ENCODE data around the gene NRSN1. TPM values are rescaled to one million over a fixed set of nuclear protein-coding genes. Genes with fewer than 3 reads are reported as not detected.
"Not testable (repeated sequence)": the region's sequence is repeated elsewhere in the genome, so short reads cannot be mapped to it uniquely, and the experiment has no call there.

The NRSN1 gene
- total and polyA plus RNA-seq, 3 experiments from 2014 or later: not detected

- H3K4me3 ChIP-seq (ENCODE audit: low read length): no peak overlapping the region
- DNase-seq: no peak
- H3K27me3 Mint-ChIP-seq: peaks cover 0 to 2% of the 10 kb centered on the region in 2 donors
- POLR2A ChIA-PET: no interaction called here
- H3K36me3 ChIP-seq (ENCODE audit: insufficient read depth, low read length): no peaks in the 10 kb centered on the region
- H3K4me3 Mint-ChIP-seq: no peak overlapping the region
- H3K36me3 Mint-ChIP-seq: no peaks in the 10 kb centered on the region
- no peaks in the 10 kb centered on the region for H3K4me1 Mint-ChIP-seq
- no peak overlapping the region for H3K27ac Mint-ChIP-seq
- CTCF ChIA-PET: no interaction called here
- peaks cover 0 to 2% (median 0%) of the 10 kb centered on the region in 5 donors for H3K9me3 Mint-ChIP-seq
- H3K4me1 ChIP-seq (ENCODE audit: insufficient read depth, low read length): no peaks in the 10 kb centered on the region
- no peak overlapping the region for H3K27ac ChIP-seq (ENCODE audit: low read depth, low read length)
- H3K9me3 ChIP-seq (ENCODE audit: low read length): no peaks in the 10 kb centered on the region
- H3K27me3 ChIP-seq (ENCODE audit: insufficient read depth, low read length, poor library complexity, severe bottlenecking): no peaks in the 10 kb centered on the region
Measured at GRCh38 chr6:24117021-24117420, 9.0 kb upstream of the NRSN1 start.

GRCh38 chr6:24122139-24122538 is 3.9 kb upstream of the NRSN1 start:
- H3K4me3 Mint-ChIP-seq: no peak overlapping the region
- Histone ChIP-seq H3K27me3 (ENCODE audit: insufficient read depth, low read length, poor library complexity, severe bottlenecking) (no peaks in the 10 kb centered on the region), H3K36me3 (ENCODE audit: insufficient read depth, low read length) (no peaks in the 10 kb centered on the region), H3K9me3 (ENCODE audit: low read length) (no peaks in the 10 kb centered on the region), H3K27ac (ENCODE audit: low read depth, low read length) (no peak overlapping the region), H3K4me3 (ENCODE audit: low read length) (no peak overlapping the region), H3K4me1 (ENCODE audit: insufficient read depth, low read length) (no peaks in the 10 kb centered on the region)
- no peaks in the 10 kb centered on the region for H3K36me3 Mint-ChIP-seq
- H3K27me3 Mint-ChIP-seq: peaks cover 12 to 24% of the 10 kb centered on the region in 2 donors
- ChIA-PET CTCF (no interaction called here), POLR2A (no interaction called here)
- no peak for DNase-seq
- H3K4me1 Mint-ChIP-seq: peaks cover 2 to 3% (median 2%) of the 10 kb centered on the region in 3 donors
- no peak overlapping the region for H3K27ac Mint-ChIP-seq
- peaks cover 0 to 5% (median 0%) of the 10 kb centered on the region in 5 donors for H3K9me3 Mint-ChIP-seq

DNA sequence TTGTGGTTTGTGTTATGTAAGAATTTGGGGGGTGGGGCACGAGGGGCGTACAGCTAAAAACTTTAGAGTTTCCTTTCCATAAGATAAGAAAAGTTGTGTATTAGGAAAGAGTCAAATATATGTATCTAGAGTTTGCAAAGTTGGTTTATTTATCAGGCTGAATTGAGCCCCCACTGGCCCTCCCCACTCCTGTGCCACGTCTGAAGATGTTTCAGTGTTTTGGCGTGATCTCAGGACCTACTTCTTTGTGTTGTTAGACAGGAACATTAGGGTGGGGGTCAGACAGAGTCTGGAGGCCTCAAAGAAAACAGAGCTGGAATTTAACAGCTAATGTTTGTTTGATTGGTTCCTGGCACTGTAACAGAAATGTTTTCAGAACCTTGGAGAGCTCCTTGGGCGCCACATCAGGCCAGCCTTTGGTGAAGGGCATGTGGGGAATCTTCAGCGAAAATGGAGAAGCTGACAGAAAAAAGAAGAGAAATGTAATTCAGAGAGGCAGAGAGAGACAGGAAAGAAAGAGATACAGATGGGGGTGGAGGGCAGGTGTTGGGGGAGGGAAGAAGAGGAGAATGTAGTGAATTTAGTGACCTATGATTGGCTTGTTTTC is 674 bp downstream of the NRSN1 start:
- Mint-ChIP-seq H3K4me1 (peaks cover 2 to 3% (median 2%) of the 10 kb centered on the region in 3 donors), H3K9me3 (peaks cover 0 to 5% (median 2%) of the 10 kb centered on the region in 5 donors), H3K27me3 (peaks cover 14 to 24% of the 10 kb centered on the region in 2 donors), H3K4me3 (no peak overlapping the region), H3K36me3 (no peaks in the 10 kb centered on the region), H3K27ac (no peak overlapping the region)
- H3K27ac ChIP-seq (ENCODE audit: low read depth, low read length): no peak overlapping the region
- H3K9me3 ChIP-seq (ENCODE audit: low read length): no peaks in the 10 kb centered on the region
- DNase-seq: peak in 1 of 5 donors; percentile 1
- no peaks in the 10 kb centered on the region for H3K27me3 ChIP-seq (ENCODE audit: insufficient read depth, low read length, poor library complexity, severe bottlenecking)
- POLR2A ChIA-PET: no interaction called here
- no peaks in the 10 kb centered on the region for H3K36me3 ChIP-seq (ENCODE audit: insufficient read depth, low read length)
- H3K4me3 ChIP-seq (ENCODE audit: low read length): no peak overlapping the region
- CTCF ChIA-PET: no interaction called here
- H3K4me1 ChIP-seq (ENCODE audit: insufficient read depth, low read length): no peaks in the 10 kb centered on the region

GRCh38 chr6:24127316-24127715 is 1.3 kb downstream of the NRSN1 start:
- ChIA-PET POLR2A (no interaction called here), CTCF (no interaction called here)
- H3K27ac ChIP-seq (ENCODE audit: low read depth, low read length): no peak overlapping the region
- Mint-ChIP-seq H3K36me3 (no peaks in the 10 kb centered on the region), H3K4me1 (peaks cover 2 to 3% (median 2%) of the 10 kb centered on the region in 3 donors), H3K27ac (no peak overlapping the region), H3K27me3 (peaks cover 14 to 27% of the 10 kb centered on the region in 2 donors), H3K4me3 (no peak overlapping the region), H3K9me3 (peaks cover 0 to 5% (median 2%) of the 10 kb centered on the region in 5 donors)
- H3K27me3 ChIP-seq (ENCODE audit: insufficient read depth, low read length, poor library complexity, severe bottlenecking): no peaks in the 10 kb centered on the region
- no peak overlapping the region for H3K4me3 ChIP-seq (ENCODE audit: low read length)
- no peaks in the 10 kb centered on the region for H3K4me1 ChIP-seq (ENCODE audit: insufficient read depth, low read length)
- no peak for DNase-seq
- H3K36me3 ChIP-seq (ENCODE audit: insufficient read depth, low read length): no peaks in the 10 kb centered on the region
- no peaks in the 10 kb centered on the region for H3K9me3 ChIP-seq (ENCODE audit: low read length)

DNA sequence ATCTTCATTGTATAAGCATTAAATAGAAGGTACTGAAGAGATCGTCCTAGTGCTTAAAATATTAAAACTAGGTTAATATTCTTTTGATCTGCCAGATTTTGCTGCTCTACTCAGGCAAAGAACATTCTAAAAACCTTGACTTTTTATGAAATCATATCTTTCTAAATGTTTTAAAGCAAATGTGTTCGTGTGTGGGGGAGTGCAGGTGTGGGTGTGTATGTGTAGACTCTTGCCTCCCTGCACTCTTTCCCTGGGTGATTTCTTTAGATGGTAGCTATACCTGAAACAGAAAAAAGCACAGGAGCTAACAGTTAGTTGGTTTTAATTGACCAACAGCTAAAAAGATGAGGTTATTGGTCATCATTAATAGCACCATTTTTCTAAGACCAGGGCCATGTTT is 5.7 kb downstream of the NRSN1 start:
- H3K4me3 Mint-ChIP-seq: no peak overlapping the region
- H3K27ac Mint-ChIP-seq: no peak overlapping the region
- Histone ChIP-seq H3K27ac (ENCODE audit: low read depth, low read length) (no peak overlapping the region), H3K36me3 (ENCODE audit: insufficient read depth, low read length) (no peaks in the 10 kb centered on the region), H3K27me3 (ENCODE audit: insufficient read depth, low read length, poor library complexity, severe bottlenecking) (no peaks in the 10 kb centered on the region), H3K4me3 (ENCODE audit: low read length) (no peak overlapping the region), H3K4me1 (ENCODE audit: insufficient read depth, low read length) (no peaks in the 10 kb centered on the region), H3K9me3 (ENCODE audit: low read length) (no peaks in the 10 kb centered on the region)
- H3K27me3 Mint-ChIP-seq: peaks cover 4 to 12% of the 10 kb centered on the region in 2 donors
- peaks cover 0 to 4% (median 0%) of the 10 kb centered on the region in 5 donors for H3K9me3 Mint-ChIP-seq
- H3K36me3 Mint-ChIP-seq: no peaks in the 10 kb centered on the region
- ChIA-PET POLR2A (no interaction called here), CTCF (no interaction called here)
- no peak for DNase-seq
- no peaks in the 10 kb centered on the region for H3K4me1 Mint-ChIP-seq

- Histone ChIP-seq H3K4me1 (ENCODE audit: insufficient read depth, low read length) (no peaks in the 10 kb centered on the region), H3K4me3 (ENCODE audit: low read length) (no peak overlapping the region), H3K36me3 (ENCODE audit: insufficient read depth, low read length) (no peaks in the 10 kb centered on the region), H3K9me3 (ENCODE audit: low read length) (no peaks in the 10 kb centered on the region), H3K27ac (ENCODE audit: low read depth, low read length) (no peak overlapping the region), H3K27me3 (ENCODE audit: insufficient read depth, low read length, poor library complexity, severe bottlenecking) (no peaks in the 10 kb centered on the region)
- ChIA-PET CTCF (no interaction called here), POLR2A (no interaction called here)
- no peak for DNase-seq
- Mint-ChIP-seq H3K4me3 (no peak overlapping the region), H3K4me1 (no peaks in the 10 kb centered on the region), H3K9me3 (peaks cover 0 to 4% (median 0%) of the 10 kb centered on the region in 5 donors), H3K36me3 (no peaks in the 10 kb centered on the region), H3K27ac (no peak overlapping the region), H3K27me3 (peaks cover 0 to 3% of the 10 kb centered on the region in 2 donors)
Measured at GRCh38 chr6:24139080-24139479, 13.1 kb downstream of the NRSN1 start.

- DNase-seq: no peak
- no peaks in the 10 kb centered on the region for H3K9me3 ChIP-seq (ENCODE audit: low read length)
- H3K9me3 Mint-ChIP-seq: peaks cover 0 to 4% (median 0%) of the 10 kb centered on the region in 5 donors
- ChIA-PET CTCF (no interaction called here), POLR2A (no interaction called here)
- H3K27ac Mint-ChIP-seq: no peak overlapping the region
- H3K27me3 ChIP-seq (ENCODE audit: insufficient read depth, low read length, poor library complexity, severe bottlenecking): no peaks in the 10 kb centered on the region
- no peaks in the 10 kb centered on the region for H3K4me1 Mint-ChIP-seq
- H3K36me3 Mint-ChIP-seq: no peaks in the 10 kb centered on the region
- no peaks in the 10 kb centered on the region for H3K36me3 ChIP-seq (ENCODE audit: insufficient read depth, low read length)
- H3K4me3 ChIP-seq (ENCODE audit: low read length): no peak overlapping the region
- no peak overlapping the region for H3K4me3 Mint-ChIP-seq
- H3K27ac ChIP-seq (ENCODE audit: low read depth, low read length): no peak overlapping the region
- H3K4me1 ChIP-seq (ENCODE audit: insufficient read depth, low read length): no peaks in the 10 kb centered on the region
- H3K27me3 Mint-ChIP-seq: peaks cover 0 to 1% of the 10 kb centered on the region in 2 donors
Measured at GRCh38 chr6:24139639-24140038, 13.6 kb downstream of the NRSN1 start.

GRCh38 chr6:24140591-24140990 is 14.6 kb downstream of the NRSN1 start:
- ChIA-PET CTCF (no interaction called here), POLR2A (no interaction called here)
- no peak overlapping the region for H3K27ac ChIP-seq (ENCODE audit: low read depth, low read length)
- peaks cover 0 to 4% (median 0%) of the 10 kb centered on the region in 5 donors for H3K9me3 Mint-ChIP-seq
- no peak for DNase-seq
- H3K27me3 ChIP-seq (ENCODE audit: insufficient read depth, low read length, poor library complexity, severe bottlenecking): no peaks in the 10 kb centered on the region
- no peak overlapping the region for H3K4me3 Mint-ChIP-seq
- no peaks in the 10 kb centered on the region for H3K36me3 Mint-ChIP-seq
- H3K4me1 ChIP-seq (ENCODE audit: insufficient read depth, low read length): no peaks in the 10 kb centered on the region
- H3K9me3 ChIP-seq (ENCODE audit: low read length): no peaks in the 10 kb centered on the region
- H3K36me3 ChIP-seq (ENCODE audit: insufficient read depth, low read length): no peaks in the 10 kb centered on the region
- H3K4me1 Mint-ChIP-seq: no peaks in the 10 kb centered on the region
- no peaks in the 10 kb centered on the region for H3K27me3 Mint-ChIP-seq
- no peak overlapping the region for H3K27ac Mint-ChIP-seq
- no peak overlapping the region for H3K4me3 ChIP-seq (ENCODE audit: low read length)

DNA sequence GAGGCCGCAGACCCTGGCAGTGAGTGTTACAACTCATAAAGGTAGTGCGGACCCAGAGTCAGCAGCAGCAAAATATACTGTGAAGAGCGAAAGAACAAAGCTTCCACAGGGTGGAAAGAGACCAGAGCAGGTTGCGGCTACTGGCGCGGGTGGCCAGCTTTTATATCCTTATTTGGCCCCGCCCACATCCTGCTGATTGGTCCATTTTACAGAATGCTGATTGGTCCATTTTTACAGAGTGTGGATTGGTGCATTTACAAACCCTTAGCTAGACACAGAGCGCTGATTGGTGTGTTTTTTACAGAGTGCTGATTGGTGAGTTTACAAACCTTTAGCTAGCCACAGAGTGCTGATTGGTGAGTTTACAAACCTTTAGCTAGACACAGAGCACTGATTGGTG is 16.7 kb downstream of the NRSN1 start:
- H3K4me1 ChIP-seq (ENCODE audit: insufficient read depth, low read length); POLR2A ChIA-PET; H3K9me3 Mint-ChIP-seq: not testable (repeated sequence)

More for the DNA sequence above, 16.7 kb downstream of the NRSN1 start:
- H3K27me3 ChIP-seq (ENCODE audit: insufficient read depth, low read length, poor library complexity, severe bottlenecking); H3K4me3 Mint-ChIP-seq; H3K27ac ChIP-seq (ENCODE audit: low read depth, low read length); CTCF ChIA-PET; H3K36me3 Mint-ChIP-seq; H3K4me3 ChIP-seq (ENCODE audit: low read length); DNase-seq; H3K36me3 ChIP-seq (ENCODE audit: insufficient read depth, low read length); H3K9me3 ChIP-seq (ENCODE audit: low read length); H3K27me3 Mint-ChIP-seq; H3K4me1 Mint-ChIP-seq; H3K27ac Mint-ChIP-seq: not testable (repeated sequence)
